NB4 (cell line): ENCODE data around the gene FZD10.

Experiments used
- MYC ChIP-seq: IDR thresholded peaks from 2 replicates; pipeline ENCODE4 v1.6.1; 2011; ENCODE audit warnings: low read depth, low read length
- POLR2A ChIP-seq: IDR thresholded peaks from 2 replicates; pipeline ENCODE4 v1.6.1; 2011; ENCODE audit warnings: mild to moderate bottlenecking; ENCODE audit not compliant: insufficient read length; ENCODE audit errors: extremely low read depth
- TF ChIP-seq, protein P1 (sequence below): IDR thresholded peaks from one replicate; pipeline ENCODE4 v1.5.1; 2012; ENCODE audit warnings: low read depth, low read length
- TF ChIP-seq, protein P2 (sequence below): IDR thresholded peaks from 2 replicates; pipeline ENCODE4 v1.6.1; 2011; ENCODE audit warnings: low read depth, low read length

DNA sequence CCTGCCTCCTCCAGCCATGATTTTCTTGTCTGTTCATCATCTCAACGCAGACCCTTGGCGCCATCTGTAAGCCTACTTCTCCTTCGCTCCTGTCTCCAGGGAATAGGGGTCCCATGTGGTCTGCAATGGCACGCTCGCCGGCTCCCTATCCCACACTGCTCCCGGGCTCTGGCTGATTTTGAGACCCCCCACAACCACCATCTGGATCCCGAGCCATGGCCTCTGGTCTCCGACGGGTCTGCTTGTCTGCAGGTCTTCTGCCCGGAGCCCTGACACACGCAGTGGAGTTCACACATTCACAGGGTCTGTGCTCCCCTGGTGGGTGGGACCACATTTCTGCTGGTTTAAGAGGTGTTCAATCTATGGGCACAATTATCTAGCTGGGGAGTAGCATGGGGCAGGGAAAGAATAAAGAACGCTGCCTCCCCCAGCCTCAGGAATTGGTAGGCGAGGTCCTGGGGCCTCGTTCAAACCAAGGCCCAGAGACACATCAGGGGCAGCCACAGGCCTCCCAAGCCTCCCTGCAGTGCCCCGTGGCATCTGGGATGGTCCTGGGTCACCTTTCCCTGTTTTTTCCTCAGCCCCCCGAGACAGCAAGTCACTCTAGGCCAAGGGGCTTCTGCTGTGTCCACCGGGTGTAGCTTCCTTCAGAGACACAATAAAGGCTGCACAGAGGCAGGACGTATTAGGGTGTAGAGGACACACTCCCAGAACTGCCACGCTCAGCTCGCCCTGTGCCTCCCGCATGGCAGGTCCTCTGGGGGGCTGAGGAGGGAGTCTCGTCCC, 21.5 kb downstream of the FZD10 start:
- TF ChIP-seq, protein P1, sequence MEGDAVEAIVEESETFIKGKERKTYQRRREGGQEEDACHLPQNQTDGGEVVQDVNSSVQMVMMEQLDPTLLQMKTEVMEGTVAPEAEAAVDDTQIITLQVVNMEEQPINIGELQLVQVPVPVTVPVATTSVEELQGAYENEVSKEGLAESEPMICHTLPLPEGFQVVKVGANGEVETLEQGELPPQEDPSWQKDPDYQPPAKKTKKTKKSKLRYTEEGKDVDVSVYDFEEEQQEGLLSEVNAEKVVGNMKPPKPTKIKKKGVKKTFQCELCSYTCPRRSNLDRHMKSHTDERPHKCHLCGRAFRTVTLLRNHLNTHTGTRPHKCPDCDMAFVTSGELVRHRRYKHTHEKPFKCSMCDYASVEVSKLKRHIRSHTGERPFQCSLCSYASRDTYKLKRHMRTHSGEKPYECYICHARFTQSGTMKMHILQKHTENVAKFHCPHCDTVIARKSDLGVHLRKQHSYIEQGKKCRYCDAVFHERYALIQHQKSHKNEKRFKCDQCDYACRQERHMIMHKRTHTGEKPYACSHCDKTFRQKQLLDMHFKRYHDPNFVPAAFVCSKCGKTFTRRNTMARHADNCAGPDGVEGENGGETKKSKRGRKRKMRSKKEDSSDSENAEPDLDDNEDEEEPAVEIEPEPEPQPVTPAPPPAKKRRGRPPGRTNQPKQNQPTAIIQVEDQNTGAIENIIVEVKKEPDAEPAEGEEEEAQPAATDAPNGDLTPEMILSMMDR = no peak
- TF ChIP-seq POLR2A = no peak
- TF ChIP-seq, protein P2, sequence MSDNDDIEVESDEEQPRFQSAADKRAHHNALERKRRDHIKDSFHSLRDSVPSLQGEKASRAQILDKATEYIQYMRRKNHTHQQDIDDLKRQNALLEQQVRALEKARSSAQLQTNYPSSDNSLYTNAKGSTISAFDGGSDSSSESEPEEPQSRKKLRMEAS = no peak
- TF ChIP-seq MYC = no peak
